CD4-positive, alpha-beta T cell (primary cell): ENCODE data around the gene ARAP2. TPM values are rescaled to one million over a fixed set of nuclear protein-coding genes. Genes with fewer than 3 reads are reported as not detected.

ENCODE experiments used
- ATAC-seq: fragments of 200-7000 bp; cut with Tn5 transposase; one replicate; pipeline ENCODE4 v1.10.0; 2022; ENCODE audit warnings: mild to moderate bottlenecking; ENCODE audit not compliant: poor library complexity
- CTCF ChIA-PET: fragments of 350-600 bp; sonication (Branson Sonifier 250); formaldehyde crosslinking; loops from one replicate; lab custom pipeline; 2021; ENCODE audit warnings: antibody characterized with exemption, inconsistent platforms; lab: Charles Lee
- POLR2A ChIA-PET: fragments of 350-600 bp; sonication (Branson Sonifier 250); formaldehyde crosslinking; loops from one replicate; lab custom pipeline; 2021; ENCODE audit warnings: antibody characterized with exemption, inconsistent platforms; lab: Charles Lee
- DNase-seq, 14 experiments: peaks; one replicate each; pipeline ENCODE4 v3.0.0-alpha.2; 2013 to 2020; ENCODE audit warnings: mixed read lengths in 2 of 14
- H3K27ac ChIP-seq, 2 donors: one replicate each; pipeline versions ENCODE4 v1.5.1 to v1.7.0; 2013; ENCODE audit warnings: low read length in 2 of 2, low read depth in 1 of 2, mild to moderate bottlenecking in 1 of 2
- H3K27me3 ChIP-seq, 2 experiments: 1 replicate in 1 of 2; 2 replicates in 1 of 2; pipeline versions ENCODE4 v1.6.1 to v1.7.0; 2013; ENCODE audit warnings: low read length in 2 of 2, control low read depth in 1 of 2, mild to moderate bottlenecking in 1 of 2, moderate library complexity in 1 of 2; ENCODE audit not compliant: insufficient read depth in 2 of 2, control insufficient read depth in 1 of 2
- H3K36me3 ChIP-seq: one replicate; pipeline ENCODE4 v1.6.1; 2013; ENCODE audit warnings: low read length, control low read depth; ENCODE audit not compliant: insufficient read depth
- H3K4me1 ChIP-seq: one replicate; pipeline ENCODE4 v1.6.1; 2013; ENCODE audit warnings: low read length, control low read depth; ENCODE audit not compliant: insufficient read depth
- H3K4me3 ChIP-seq: one replicate; pipeline ENCODE4 v1.5.1; 2013; ENCODE audit warnings: mild to moderate bottlenecking, low read length, moderate library complexity
- H3K9me3 ChIP-seq, 2 experiments: 1 replicate in 1 of 2; 2 replicates in 1 of 2; pipeline versions ENCODE4 v1.6.1 to v1.7.0; 2013; ENCODE audit warnings: low read length in 2 of 2, mild to moderate bottlenecking in 2 of 2, control low read depth in 1 of 2, moderate library complexity in 1 of 2; ENCODE audit not compliant: control insufficient read depth in 1 of 2, insufficient read depth in 1 of 2
- H3K27ac Mint-ChIP-seq: one replicate; pipeline ENCODE4 v1.8.0; 2020; ENCODE audit warnings: mixed read lengths
- H3K27me3 Mint-ChIP-seq: one replicate; pipeline ENCODE4 v1.8.0; 2021; ENCODE audit warnings: mixed read lengths
- H3K36me3 Mint-ChIP-seq: one replicate; pipeline ENCODE4 v1.8.0; 2021; ENCODE audit warnings: low read depth, mixed read lengths
- H3K4me1 Mint-ChIP-seq: one replicate; pipeline ENCODE4 v1.8.0; 2021; ENCODE audit warnings: low read depth, mixed read lengths
- H3K4me3 Mint-ChIP-seq: one replicate; pipeline ENCODE4 v1.8.0; 2020; ENCODE audit warnings: mild to moderate bottlenecking, mixed read lengths
- H3K9me3 Mint-ChIP-seq: one replicate; pipeline ENCODE4 v1.8.0; 2020; ENCODE audit warnings: mixed read lengths
- intact Hi-C, 2 experiments: fragments of 100-400 bp; cut with DNase I in 1 of 2; cut with micrococcal nuclease in 1 of 2; formaldehyde crosslinking; loops; one replicate each; pipeline versions ENCODE4 v1.15.1 to v1.9.0; 2023 to 2025; cut with DNase I, micrococcal nuclease
- total RNA-seq, 174 experiments: library from RNA in 2 of 174; stranded (reverse) in 2 of 174; gene quantifications; one replicate each; pipeline ENCODE4 v1.2.3 and lab custom pipeline; 2021 to 2026
- TF ChIP-seq, protein P1 (sequence below): fragments of 200-600 bp; IDR thresholded peaks from one replicate; pipeline ENCODE4 v1.8.0; 2022; ENCODE audit warnings: antibody characterized with exemption, mild to moderate bottlenecking

The ARAP2 gene
- total RNA-seq, 2 experiments from 2014 or later, result 54.3 to 63.4 TPM

DNA sequence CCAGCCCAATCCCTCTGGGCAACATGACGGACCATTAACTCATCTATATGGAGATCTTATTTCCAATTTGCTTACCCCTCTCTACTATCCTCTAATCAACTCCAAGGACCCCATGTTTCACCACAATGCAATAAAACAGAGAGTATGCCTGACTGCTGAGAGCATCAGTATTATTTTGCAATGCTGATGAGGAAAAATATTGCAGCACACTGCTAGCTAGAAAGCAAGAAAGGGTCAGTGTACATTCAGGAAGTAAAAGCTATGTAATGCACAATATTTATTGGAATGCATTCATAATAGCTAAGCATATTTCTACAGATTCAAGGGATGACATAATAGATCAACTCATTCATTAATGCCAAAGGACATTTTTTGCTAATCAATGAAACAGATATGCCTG, 33.2 kb downstream of the ARAP2 start:
- Histone ChIP-seq H3K4me3 (no peak overlapping the region), H3K9me3 (no peaks in the 10 kb centered on the region), H3K36me3 (peaks cover 34% of the 10 kb centered on the region), H3K27ac (no peak overlapping the region), H3K27me3 (no peaks in the 10 kb centered on the region), H3K4me1 (peaks cover 10% of the 10 kb centered on the region)
- ChIA-PET CTCF (no interaction called here), POLR2A (no interaction called here)
- peaks cover 72% of the 10 kb centered on the region for H3K4me1 Mint-ChIP-seq
- no peaks in the 10 kb centered on the region for H3K27me3 Mint-ChIP-seq
- TF ChIP-seq, protein P1, sequence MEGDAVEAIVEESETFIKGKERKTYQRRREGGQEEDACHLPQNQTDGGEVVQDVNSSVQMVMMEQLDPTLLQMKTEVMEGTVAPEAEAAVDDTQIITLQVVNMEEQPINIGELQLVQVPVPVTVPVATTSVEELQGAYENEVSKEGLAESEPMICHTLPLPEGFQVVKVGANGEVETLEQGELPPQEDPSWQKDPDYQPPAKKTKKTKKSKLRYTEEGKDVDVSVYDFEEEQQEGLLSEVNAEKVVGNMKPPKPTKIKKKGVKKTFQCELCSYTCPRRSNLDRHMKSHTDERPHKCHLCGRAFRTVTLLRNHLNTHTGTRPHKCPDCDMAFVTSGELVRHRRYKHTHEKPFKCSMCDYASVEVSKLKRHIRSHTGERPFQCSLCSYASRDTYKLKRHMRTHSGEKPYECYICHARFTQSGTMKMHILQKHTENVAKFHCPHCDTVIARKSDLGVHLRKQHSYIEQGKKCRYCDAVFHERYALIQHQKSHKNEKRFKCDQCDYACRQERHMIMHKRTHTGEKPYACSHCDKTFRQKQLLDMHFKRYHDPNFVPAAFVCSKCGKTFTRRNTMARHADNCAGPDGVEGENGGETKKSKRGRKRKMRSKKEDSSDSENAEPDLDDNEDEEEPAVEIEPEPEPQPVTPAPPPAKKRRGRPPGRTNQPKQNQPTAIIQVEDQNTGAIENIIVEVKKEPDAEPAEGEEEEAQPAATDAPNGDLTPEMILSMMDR, result no peak
- ATAC-seq (no peak), DNase-seq (no peak)
- H3K27ac Mint-ChIP-seq, result no peak overlapping the region
- intact Hi-C loops, result loop anchor here in 1 of 2 experiments (5.0 kb wide), 1 partner anchor 41 kb away; no protein-coding TSS in a partner anchor
- no peak overlapping the region for H3K4me3 Mint-ChIP-seq
- H3K36me3 Mint-ChIP-seq, result peaks cover 78% of the 10 kb centered on the region
- no peaks in the 10 kb centered on the region for H3K9me3 Mint-ChIP-seq

- TF ChIP-seq, protein P1, result no peak
- ATAC-seq (peak; percentile 28), DNase-seq (no peak)
- peaks cover 38% of the 10 kb centered on the region for H3K36me3 ChIP-seq
- Mint-ChIP-seq H3K27me3 (no peaks in the 10 kb centered on the region), H3K36me3 (peaks cover 77% of the 10 kb centered on the region), H3K9me3 (no peaks in the 10 kb centered on the region), H3K4me3 (no peak overlapping the region), H3K27ac (peak overlapping the region; percentile 3), H3K4me1 (peaks cover 71% of the 10 kb centered on the region)
- H3K27me3 ChIP-seq, result no peaks in the 10 kb centered on the region
- no peak overlapping the region for H3K4me3 ChIP-seq
- ChIA-PET CTCF (no interaction called here), POLR2A (interaction anchor here (1.8 kb wide), 1 partner anchor 34 kb away, joined by 6 read pairs; the partner anchor contains the start of gene ARAP2)
- no peak overlapping the region for H3K27ac ChIP-seq
- intact Hi-C loops, result loop anchor here (5.0 kb wide), 2 partner anchors 32 to 42 kb away; partner anchors contain the start of gene ARAP2 (in 2 of the 2)
- H3K9me3 ChIP-seq, result no peaks in the 10 kb centered on the region
- H3K4me1 ChIP-seq, result peaks cover 8% of the 10 kb centered on the region
Observed at GRCh38 chr4:36209941-36210649, 34.2 kb downstream of the ARAP2 start.

DNA sequence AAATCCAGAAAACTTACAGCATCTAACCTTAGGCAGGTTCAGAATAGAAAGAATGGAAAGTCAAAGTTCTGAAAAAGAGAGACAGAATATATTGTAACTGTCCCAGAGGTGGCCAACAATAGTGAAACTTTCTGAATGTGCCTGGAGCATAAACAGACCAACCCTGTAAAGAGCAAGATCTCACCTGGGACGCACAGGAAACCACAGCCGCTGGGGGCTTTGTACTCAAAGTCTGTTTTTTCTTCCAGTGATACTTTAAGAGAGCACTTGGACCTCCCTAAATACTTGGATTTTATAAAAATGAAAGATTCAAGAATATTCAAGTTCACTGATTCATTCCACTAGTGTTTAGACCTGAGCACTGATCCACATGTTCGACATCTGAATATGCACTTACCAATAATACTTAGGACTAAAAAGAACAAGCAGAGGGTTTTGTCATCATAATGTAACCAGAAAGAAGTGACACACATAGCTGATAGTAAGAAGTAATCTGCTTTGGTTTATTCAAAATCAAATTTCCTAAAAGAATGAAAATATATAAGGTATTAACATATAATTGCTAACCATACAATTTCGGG, 35.3 kb downstream of the ARAP2 start:
- Histone ChIP-seq H3K4me3 (no peak overlapping the region), H3K27me3 (no peaks in the 10 kb centered on the region), H3K4me1 (peaks cover 8% of the 10 kb centered on the region), H3K9me3 (no peaks in the 10 kb centered on the region), H3K27ac (no peak overlapping the region), H3K36me3 (peaks cover 38% of the 10 kb centered on the region)
- peak overlapping the region; percentile 78 for H3K27ac Mint-ChIP-seq
- DNase-seq, result peak in 8 of 14 experiments; percentile 2 to 75 (median 37)
- ChIA-PET CTCF (no interaction called here), POLR2A (interaction anchor here (1.6 to 1.8 kb wide), 2 partner anchors 33 to 35 kb away, joined by 5 to 6 read pairs; partner anchors contain the start of gene ARAP2)
- no peaks in the 10 kb centered on the region for H3K27me3 Mint-ChIP-seq
- TF ChIP-seq, protein P1, result no peak
- peak; percentile 81 for ATAC-seq
- peak overlapping the region; percentile 54 for H3K4me3 Mint-ChIP-seq
- no peaks in the 10 kb centered on the region for H3K9me3 Mint-ChIP-seq
- peaks cover 67% of the 10 kb centered on the region for H3K4me1 Mint-ChIP-seq
- H3K36me3 Mint-ChIP-seq, result peaks cover 75% of the 10 kb centered on the region
- intact Hi-C loops, result loop anchor here (5.0 kb wide), 1 partner anchor 33 kb away; the partner anchor contains the start of gene ARAP2 (in 2 of the 2)
